Activated CD8-positive, alpha-beta memory T cell treated with anti-CD3 and anti-CD28 coated beads, Interleukin-2, amount 50 U/mL, for 4 hours (primary cell): Measurements from ENCODE around the gene RNASE4.
A peak's percentile ranks its signal among the peaks of the same experiment; 100 is the strongest.

ENCODE experiments used
- DNase-seq: peaks from one replicate; pipeline ENCODE4 v3.0.0-alpha.2; 2020

RNASE4 gene

DNA sequence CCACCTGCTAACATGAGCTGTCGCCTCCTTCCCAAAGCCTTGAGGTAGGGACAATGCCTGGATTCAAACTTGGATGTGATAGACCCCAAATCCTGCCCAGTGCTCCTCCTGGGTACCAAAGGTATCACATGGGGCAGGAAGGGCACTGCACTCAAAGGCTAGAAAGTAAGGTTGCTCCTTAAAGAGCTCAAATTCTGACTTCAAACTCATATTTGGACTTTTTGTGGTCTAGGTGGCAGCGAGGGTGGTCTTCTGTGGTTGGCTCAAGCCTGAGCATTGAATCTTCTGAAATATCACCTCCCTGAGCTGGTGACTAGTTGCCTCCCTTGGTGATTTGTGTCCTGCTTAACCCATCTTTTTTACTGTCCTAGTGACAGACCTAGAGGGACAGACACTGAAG, 8.3 kb upstream of the RNASE4 start:
- no peak for DNase-seq

GRCh38 chr14:20679907-20680306, 4.5 kb upstream of the RNASE4 start:
- peak; percentile 24 for DNase-seq

DNA sequence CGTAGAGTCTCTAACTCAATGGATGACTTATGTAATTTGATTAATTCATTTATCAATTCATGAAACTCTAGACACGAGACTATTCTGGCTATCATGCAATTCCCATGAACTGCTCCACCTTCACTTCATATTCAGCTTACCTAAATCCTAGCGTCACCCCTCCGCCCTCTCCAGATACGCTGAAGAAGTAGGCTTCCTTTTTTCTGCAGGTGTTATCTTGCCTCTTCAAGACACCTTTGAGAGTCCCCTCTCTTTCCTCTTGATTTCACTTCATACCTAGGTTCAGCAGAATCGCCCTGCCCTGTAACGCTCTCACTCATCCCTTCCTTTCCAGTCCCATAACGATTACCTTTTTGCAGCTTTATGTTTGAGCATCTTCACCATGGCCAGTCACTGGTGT, 4.0 kb upstream of the RNASE4 start:
- no peak for DNase-seq

DNA sequence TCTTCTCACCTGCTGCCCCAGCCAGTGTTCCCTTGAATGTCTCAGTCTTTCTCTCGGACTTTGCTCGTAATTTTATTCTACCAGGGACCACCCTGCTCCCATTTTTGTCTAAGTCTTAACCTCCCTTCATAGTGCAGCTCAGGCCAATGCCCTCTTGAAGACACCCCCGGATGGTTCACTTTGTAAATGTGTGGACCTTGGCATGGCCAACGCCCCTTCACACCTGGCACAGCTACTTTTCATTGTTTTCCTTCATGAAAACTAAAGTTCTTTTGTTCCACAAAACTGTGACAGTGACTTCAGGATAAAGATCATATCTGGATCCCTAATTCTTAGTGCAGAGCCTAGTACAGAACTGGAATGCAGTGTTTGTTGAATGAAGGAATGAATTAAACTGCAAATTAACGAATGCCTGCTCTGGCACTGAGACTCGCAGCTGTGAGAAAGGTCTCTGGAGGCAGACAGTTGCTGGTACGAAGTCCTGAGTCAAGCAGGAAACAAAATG, 3.5 kb upstream of the RNASE4 start:
- no peak for DNase-seq

GRCh38 chr14:20681348-20682126, 2.8 kb upstream of the RNASE4 start:
- DNase-seq, result peak; percentile 86

DNA sequence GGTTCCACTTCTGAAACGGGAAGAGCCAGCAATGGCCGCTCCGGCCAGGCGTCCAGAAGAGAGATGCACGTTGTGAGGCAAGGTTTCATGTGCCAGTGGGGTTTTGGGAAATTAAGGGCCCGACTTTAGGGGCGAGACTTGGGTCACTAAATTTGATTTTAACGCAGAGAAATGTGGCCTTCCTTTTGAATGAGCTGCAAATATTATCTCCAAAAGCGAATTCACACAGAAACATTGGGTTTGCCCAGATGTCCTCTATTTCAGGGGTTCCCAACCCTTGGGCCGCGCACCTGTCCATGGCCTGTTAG, 2.3 kb upstream of the RNASE4 start:
- no peak for DNase-seq

DNA sequence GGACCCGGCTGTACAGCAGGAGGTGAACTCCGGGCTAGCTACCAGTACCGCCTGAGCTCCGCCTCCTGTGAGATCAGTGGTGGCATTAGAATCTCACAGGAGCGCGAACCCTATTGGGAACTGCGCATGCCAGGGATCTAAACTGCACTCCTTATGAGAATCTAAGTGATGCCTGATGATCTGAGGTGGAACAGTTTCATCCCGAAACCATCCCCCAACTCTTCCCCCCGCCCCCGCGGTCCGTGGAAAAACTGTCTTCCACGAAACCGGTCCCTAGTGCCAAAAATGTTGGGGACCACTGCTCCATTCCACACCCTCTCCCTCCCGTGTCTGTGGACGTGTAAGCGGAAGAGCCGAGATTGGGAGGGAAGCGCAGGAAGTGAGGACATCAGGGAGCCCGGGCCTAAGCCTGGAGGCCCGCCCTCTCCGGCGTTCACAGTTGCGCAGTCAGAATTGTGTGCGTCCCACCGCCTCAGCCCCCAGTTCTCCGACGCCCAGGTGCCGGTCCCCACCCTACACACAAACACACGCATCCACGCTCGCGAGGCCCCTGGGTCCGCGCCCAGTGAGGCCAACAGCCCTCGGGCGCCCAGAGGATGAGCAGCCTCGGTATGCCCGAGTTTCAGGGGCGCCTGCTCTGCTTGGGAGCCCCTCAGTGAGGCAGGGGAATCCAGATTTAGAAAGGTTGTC, 1.8 kb upstream of the RNASE4 start:
- peak; percentile 72 for DNase-seq

- DNase-seq, result peak; percentile 75
Measured at GRCh38 chr14:20683125-20683890, 1.1 kb upstream of the RNASE4 start.

DNA sequence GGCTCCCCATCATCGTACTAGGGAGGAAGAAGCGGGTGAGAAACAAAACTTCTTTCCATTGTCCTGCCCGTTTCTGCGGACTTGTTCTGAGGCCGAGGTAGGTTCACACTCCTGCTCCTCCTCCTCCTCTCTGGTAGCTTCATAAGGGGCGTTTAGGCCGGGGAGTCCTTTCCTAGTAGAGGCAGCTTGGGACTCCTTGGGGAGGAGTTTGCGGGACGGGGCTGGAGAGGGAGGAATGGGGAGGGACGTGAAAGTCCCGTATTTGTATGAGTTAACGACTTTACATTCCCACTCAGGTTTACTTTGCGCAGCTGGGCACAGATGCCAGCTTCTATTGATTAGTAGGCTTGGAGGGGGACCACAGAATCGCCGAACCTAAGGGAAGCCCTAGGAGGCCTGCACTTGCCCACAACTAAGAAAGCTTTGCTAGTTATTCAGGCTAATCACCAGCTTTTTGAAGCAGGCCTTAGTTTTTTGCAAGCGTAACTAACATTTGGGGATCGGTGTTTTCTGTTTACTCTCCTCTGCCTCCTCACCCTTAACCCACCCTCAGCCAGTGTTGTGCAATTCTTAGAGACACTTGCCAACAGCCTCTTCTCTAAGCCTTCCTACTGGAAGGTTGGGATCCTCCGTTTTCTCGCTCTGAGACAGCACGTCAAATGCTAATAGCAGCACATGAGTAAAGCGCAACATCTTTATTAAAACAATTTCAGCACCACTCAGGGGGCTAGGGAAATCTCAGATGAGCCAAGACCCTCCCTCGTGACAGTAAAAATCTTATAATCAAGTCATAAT, 499 bp downstream of the RNASE4 start:
- no peak for DNase-seq

- DNase-seq, result no peak
Measured at GRCh38 chr14:20686386-20687143, 2.2 kb downstream of the RNASE4 start.

DNA sequence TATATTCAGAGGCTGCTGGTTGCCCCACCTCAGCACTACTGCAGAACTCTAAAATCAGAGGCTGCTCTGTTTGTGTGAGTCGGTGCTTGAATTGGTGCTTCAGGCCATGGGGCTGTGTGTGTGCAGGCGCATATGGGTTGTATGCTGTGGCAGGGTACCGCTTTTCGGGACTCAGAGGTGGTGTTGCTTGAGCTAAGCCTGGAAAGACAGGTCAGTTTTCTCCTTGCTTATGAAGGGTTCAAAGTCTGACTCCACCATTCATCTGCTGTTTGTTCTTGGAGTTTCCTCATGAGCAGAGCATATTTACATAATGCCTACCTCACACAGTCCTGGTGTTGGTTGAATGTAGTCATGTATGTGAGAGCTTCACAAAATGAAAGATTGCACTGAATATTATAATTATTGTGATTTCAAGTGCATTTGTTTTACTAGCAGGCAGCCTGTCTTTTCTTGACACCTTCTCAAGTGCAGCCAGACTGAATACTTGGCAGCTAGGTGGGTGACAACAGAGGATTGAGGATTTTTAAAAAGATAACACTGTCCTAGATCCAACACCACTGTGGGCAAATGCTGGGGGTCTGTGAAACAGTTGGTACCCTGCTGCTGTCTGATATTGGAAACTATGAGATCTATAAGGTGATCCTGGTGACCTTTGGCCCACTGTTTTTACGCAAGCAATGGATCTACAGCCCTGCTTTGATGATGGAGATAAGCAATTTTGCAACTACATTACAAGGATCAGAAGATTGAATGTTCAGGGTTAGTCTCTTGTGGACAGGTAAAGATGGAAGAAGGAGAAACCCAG, 3.2 kb downstream of the RNASE4 start:
- DNase-seq, result no peak

DNA sequence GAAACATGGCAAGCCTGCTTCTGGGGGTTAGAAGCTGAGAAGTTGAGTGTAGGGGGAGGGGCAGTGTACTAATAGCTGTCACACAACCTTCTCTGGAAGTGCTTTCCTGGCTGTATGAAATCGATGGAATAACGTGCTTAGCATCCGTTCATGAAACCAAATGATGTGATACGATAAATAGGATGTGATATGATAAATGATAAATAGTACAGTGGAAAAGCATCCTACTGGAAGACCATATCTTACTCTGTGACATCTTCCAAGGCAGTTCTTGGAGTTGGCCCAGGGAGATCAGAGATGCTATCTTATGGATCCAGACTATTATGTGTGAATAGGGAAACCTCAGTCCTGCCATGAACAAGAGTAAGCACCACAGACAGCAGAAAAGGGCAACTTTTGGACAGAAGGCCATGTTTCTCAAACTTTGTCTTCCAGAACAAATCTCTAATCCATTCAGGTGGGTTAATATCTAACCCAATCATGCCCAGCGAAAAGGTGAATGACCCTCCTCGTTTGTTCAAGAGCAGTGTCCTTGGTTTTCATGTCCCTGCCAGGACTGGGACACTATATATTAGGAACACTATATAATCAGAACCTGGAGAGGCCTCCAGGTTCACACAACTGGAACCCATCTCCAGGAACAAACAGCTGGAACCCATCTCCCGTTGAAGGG, 3.9 kb downstream of the RNASE4 start, which contains the start of gene ANG:
ANG (plus strand) TSS at position 598 of the 673 bp plus-strand sequence. CDS start 4,801 bp downstream, outside the sequence.
- no peak for DNase-seq

DNA sequence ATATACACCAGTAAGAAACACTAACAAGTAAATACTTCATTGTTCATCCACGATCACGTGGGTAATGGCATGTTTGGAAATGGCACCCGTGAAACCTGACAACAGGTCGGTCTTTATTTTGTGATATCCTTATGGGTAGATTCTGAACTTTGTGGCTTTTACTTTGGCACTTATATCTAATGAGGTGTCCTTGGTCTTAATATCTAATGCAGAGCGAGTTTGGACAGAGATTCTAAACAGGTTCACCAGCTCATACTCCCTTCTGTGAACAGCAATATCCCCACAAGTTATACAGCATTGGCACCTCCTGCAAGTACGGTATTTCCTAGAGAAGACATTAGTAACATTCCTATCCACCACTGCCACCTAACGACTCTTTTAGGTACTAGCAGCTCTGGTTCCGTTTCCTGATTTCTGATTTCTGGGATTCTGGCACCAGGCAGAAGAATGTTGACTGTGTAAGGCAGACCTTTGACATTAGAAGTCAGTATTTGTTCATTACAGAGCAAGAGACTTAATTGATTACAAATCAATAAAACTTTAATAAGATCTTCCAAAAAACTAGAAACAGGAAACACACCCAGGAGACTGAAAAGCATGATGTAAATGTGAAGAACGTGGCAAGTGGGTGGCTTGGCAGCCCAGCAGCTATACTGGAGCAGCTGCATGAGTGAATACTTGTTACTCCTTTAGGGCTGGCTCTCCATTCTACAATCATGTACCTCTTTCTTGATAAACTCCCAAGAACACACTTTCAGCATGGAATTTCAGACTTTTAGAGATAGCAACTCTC, 6.7 kb downstream of the RNASE4 start:
- DNase-seq, result peak; percentile 37

- DNase-seq, result no peak
Measured at GRCh38 chr14:20692116-20692751, 7.9 kb downstream of the RNASE4 start.

DNA sequence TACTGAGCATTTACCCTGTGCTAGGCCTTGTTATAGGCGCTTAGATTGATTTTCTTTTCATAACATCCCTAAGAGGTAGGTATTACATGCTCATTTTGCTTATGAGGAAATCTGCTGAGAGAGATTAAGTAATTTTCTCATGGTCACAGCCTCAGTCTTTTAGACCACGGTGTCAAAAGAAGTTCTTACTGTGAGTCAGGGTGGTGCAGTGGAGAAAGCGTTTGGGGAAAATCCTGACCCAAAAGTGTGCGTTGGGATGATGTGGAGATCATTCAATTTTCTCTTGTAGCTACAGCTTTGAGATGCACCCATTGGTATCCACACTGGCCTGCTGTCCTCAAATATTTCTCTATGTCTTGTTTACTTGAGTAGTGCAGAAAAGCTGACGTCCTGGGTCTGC, 12.4 kb downstream of the RNASE4 start:
- DNase-seq, result no peak

GRCh38 chr14:20697273-20698017, 13.1 kb downstream of the RNASE4 start:
- peak; percentile 61 for DNase-seq

DNA sequence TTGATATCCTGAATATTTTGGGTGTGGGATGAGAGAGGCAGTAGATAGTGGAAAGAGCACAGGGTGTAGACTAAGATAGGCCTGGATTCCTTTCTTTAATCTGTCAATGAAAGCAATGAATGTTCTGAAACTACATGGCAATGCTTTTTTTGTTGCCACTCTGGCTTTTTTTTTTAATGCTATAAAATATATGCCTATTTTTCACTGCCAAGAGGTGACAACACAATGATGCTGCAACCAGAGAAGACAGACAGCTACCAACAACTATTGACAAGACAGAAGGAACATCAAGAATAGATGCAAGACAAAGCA, 13.6 kb downstream of the RNASE4 start:
- no peak for DNase-seq

DNA sequence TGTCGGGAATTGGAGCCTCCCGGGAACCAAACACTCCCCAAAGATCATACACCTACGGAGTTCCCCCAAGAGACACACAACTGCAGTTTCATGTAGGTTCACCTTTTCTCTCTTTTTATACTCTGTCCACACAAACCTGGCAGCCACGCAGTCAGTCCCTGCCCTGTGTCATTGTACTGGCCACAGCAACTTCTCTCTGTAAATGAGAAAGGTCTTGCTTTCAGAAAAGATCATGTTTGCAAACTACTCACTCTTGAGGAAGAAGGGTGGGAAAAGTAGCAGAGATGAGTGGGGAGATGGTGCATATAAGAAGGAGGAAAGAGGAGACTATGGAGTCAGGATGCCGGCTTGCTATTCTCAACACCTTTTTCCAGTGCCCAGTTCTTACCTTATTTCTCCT, 14.6 kb downstream of the RNASE4 start:
- DNase-seq, result no peak

- no peak for DNase-seq
Measured at GRCh38 chr14:20699931-20700330, 15.6 kb downstream of the RNASE4 start.
